CD4-positive, alpha-beta T cell treated with Interleukin-6 at 100 ng/mL for 8 hours (primary cell): Measurements from ENCODE around the gene PXYLP1.

Source experiments
- DNase-seq: peaks from one replicate; pipeline ENCODE4 v3.0.0-alpha.2; 2020; ENCODE audit warnings: mixed read lengths, low spot score

Gene PXYLP1

DNA sequence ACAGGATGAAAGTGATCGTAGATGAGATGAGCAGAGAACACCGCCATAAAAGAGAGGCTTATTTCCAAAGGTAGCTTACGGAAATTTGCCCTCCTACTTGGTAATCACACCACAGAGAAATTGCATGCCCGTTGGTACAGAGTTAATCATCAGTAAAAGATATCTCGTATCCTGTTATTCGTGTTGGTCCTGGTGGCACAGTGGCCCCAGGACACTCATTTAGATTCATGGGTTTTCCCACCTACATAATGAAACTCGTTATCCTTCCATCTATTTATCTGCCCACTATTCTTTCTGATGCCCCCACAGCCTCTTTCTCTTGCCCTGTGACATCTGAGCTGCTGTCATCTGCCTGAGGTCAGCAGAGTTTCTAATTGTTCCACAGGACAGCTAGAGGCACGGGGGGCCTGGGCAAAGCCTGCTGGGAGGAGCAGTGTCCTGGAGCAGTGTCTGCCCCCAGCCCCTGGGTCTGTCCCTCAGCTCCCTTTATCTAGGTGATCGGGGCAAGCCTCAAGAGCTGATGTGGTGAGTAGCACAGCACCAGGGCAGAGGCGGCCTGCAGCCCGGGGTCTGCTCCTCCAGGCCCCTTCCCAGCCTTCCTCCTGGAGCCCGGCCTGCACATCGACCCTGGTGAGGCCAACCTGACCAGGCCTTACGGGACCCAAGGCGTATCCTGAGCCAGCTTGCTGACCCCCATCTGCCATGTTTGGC lies 42.2 kb downstream of the PXYLP1 start:
- DNase-seq = no peak

DNA sequence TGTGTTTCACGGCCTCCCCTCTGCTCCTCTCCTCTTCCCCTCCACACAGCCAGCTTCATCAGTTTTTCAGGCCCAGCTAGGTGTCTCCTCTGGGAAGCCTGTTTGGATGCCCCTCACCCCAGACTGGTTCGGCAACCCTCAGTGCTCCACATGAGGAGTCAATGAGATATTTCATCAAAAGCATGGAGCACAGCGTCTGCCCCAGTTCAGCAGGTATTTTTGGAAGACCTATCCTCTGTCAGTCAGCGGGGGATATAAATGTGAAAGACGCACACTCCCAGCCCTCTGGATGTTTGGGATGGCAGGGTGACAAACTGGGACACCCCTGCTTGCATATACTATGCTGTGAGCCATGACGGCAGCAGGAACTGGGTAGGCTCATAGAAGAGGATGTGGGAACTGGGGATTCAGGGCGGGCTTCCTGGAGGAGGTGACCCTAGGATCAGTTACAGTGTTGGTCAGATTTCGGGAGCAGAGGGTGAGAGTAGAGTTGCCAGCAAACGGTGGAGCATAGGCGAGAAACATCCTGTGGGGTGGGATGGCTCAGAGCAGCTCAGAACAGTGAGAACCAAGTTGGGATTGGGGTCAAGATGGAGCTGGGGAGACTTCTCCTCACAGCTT lies 42.9 kb downstream of the PXYLP1 start:
- no peak for DNase-seq

DNA sequence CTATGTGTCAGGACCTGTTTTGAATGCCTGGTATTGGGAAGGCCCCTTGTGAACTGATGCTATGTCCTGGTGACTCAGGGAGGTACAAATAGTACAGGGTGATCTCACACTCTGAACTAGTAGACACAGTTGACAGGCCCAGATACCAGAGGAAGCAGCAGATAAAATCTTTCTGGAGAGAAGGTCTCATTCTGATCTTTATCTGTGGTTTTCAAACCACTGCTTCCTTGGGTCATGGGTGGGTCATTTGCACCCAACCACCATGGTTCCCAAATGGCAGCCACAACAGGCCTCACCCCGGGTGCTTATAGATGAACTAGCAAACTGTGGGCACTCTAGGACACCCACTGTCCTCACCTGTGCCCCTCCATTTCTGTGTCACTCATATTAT lies 43.4 kb downstream of the PXYLP1 start:
- no peak for DNase-seq

DNA sequence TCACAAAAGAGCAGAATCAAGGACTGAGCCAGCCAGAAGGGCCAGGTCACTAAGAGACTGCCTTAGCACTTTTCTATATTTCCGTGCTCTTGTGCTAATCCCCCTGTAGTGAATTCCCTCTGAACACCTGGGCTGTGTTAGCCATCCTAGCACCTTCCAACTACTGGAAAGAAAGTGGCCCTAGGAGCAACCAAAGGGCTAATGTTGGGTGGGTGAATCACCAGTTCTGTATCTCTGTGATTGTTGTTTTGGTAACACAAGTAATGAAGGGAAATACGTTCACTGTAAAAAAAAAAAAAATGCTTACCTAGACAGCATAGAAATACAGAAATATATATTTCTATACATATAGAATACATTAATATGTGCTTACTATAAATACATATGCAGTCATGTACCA lies 43.9 kb downstream of the PXYLP1 start:
- DNase-seq = no peak

DNA sequence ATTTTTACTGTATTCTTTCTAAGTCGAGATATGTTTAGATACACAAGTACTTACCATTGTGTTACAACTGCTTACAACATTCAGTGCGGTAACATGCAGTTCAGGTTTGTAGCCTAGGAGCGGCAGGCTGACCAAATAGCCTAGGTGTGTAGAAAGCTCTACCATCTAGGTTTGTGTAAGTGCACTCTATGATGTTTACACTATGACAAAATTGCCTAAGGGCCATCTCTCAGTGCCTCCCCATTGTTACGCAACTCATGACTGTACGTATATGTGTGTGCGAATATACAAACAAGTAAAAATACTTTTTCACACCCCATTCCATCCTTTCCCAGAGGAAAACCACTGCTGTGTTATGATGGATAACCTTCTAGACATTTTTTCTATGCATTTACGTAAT lies 44.3 kb downstream of the PXYLP1 start:
- no peak for DNase-seq

DNA sequence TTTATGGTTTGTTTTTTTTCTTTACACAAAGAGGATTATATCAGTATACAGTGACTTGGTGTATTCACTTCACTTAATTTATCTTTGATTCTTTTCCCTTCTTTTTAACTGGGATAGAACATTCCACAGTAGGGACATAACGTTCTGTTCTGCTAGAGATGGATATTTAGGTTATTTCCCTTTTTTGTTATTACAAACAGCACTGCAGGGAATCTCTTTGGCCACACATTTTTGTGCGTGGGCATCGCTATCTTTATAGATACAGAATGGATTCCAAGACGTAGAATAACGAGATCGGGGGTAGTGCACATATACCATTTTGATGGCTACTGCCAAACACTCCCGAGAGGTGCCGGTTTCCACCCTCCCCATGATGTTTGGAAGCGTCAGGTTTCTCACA lies 44.8 kb downstream of the PXYLP1 start:
- no peak for DNase-seq

- DNase-seq = no peak
These were observed 45.8 kb downstream of the PXYLP1 start for GRCh38 chr3:141277451-141277850.

- no peak for DNase-seq
These were observed 46.8 kb downstream of the PXYLP1 start for GRCh38 chr3:141278196-141279076.

- peak; percentile 43 for DNase-seq
These were observed 47.7 kb downstream of the PXYLP1 start for GRCh38 chr3:141279077-141279967.

GRCh38 chr3:141280086-141280485 lies 48.5 kb downstream of the PXYLP1 start:
- DNase-seq = no peak

DNA sequence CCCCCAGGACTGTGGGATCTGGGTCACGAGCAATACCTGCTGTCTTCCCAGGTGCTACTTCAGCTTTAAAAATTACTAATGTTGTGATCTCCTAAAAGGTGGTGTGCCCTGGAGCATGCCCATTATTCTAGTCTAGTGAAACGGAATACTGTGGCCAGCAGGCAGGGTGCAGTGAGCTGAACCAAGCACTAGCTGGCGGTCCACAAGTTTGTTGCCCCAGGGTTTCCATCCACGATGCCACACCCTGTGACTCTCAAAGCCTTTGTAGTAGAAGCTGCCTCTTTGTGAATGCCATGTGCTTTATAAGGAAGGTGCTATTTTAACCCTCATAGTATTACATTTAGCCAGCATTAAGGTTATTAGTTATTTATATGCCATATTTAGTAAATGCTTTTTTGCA lies 49.1 kb downstream of the PXYLP1 start:
- DNase-seq = no peak

GRCh38 chr3:141285570-141285969 lies 53.9 kb downstream of the PXYLP1 start:
- no peak for DNase-seq

- DNase-seq = no peak
These were observed 55.2 kb downstream of the PXYLP1 start for GRCh38 chr3:141286856-141287255.

GRCh38 chr3:141287326-141287725 lies 55.7 kb downstream of the PXYLP1 start:
- no peak for DNase-seq

GRCh38 chr3:141288336-141288990 lies 56.8 kb downstream of the PXYLP1 start:
- no peak for DNase-seq

DNA sequence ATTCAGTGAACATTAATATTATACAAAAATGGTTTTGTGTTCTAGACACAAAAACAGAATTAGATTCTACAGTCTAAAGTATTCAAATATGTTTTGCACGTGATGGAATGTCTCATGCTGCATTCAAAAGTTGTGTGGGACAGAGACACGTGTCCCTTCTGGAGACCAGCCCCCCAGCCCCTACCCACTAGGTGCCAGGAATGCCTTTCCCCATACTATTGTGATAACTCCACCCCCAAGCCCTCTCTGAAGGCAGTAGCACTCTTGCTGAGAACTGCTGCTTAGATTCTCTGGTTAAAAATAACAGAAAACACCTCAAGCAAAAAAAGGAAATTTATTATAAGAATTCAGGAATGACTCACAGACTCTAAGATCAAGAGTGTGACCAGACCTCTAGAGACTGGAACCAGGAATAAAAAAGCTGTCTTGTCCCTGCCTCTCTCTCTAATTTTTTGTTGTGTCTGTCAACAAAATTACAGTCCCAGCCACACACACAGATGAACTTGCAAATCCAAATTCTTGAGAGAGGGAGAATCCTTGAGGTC lies 57.7 kb downstream of the PXYLP1 start:
- no peak for DNase-seq

DNA sequence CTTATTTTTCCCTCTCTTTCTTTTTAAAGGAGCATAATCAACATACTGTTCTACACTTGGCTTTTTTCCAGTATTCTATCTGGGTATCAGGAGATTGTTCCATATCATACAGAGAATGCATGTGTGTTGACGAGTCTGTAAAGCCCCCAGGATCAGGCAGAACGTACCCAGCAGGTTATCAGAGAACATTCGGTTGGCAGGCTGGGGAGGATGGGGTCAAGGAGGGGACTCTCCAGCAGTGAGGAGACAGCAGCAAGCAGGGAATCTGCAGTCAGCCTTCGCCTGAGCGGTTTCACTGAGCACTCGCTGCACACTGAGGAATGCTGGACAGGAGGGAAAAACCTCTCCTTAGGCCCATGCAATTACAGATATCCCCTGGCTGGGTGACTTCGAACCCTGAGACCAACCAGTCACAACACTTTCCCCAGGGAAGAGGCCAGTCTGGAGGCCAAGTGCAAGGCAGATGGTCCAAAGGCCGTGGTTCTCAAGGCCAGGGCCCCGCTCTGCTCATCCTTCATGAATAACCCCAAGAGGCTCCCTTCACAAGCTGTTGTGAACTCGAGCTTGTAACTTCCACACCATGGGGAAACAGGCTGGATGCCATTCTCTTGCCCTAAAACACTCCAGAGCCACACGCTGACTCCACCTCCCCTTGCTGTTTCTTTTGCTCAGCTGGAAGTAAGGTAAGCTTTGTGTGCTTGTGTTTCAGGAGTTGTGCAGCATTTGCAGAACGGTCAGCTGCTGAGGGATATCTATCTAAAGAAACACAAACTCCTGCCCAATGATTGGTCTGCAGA lies 60.1 kb downstream of the PXYLP1 start:
- no peak for DNase-seq

- DNase-seq = no peak
These were observed 60.9 kb downstream of the PXYLP1 start for GRCh38 chr3:141292356-141293058.

DNA sequence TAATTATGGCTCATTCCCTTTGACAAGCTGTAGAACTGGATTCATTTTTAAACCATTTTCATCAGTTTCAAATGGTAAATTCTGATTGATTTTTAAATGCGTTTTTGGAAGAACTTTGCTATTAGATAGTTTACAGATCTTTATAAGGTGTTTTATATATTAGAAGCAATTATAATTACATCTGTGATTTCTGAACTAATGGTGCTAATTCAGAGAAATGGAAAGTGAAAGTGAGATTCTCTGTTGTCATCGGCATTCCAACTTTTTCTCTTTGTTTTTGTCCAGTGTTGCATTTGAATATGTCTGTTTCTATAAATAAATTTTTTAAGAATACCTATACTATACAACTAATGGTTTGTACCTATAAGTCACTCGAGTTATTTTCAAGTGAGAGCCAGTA lies 62.7 kb downstream of the PXYLP1 start:
- DNase-seq = no peak

DNA sequence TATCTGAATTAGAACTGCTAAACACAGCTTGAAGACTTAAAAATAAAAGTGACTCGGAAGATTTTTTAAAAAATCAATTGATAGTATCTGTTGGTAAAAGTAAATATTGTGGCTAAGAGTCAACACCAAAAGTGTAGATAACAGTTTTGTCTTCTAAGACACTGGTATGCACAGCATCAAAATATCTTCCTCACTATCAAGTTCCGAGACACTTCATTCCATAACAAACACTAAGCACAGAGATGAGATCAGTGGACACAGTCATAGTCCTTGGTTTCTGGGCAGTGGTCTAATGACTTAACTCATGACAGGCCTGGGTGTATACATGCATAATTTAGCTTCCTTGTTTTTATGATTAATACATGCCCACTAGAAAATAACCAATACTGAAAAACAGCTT lies 63.2 kb downstream of the PXYLP1 start:
- DNase-seq = no peak
